Neural cell (in vitro differentiated cells): ENCODE results near the gene GAB2.

Experiments used
- CTCF ChIP-seq: fragments of 450-650 bp; IDR thresholded peaks from 2 replicates; pipeline ENCODE4 v1.5.1; 2014; ENCODE audit warnings: antibody characterized with exemption, mild to moderate bottlenecking, moderate library complexity; ENCODE audit not compliant: poor library complexity, severe bottlenecking
- POLR2AphosphoS5 ChIP-seq: IDR thresholded peaks from 2 replicates; pipeline ENCODE4 v1.6.1; 2012
- RAD21 ChIP-seq: fragments of 450-650 bp; conservative IDR thresholded peaks from 2 replicates; pipeline ENCODE4 v1.6.1; 2014; ENCODE audit warnings: antibody characterized with exemption, mild to moderate bottlenecking, moderate library complexity
- REST ChIP-seq: IDR thresholded peaks from 2 replicates; pipeline ENCODE4 v1.6.1; 2012; ENCODE audit warnings: borderline replicate concordance

- no peak for TF ChIP-seq POLR2AphosphoS5
- TF ChIP-seq RAD21: no peak
- no peak for TF ChIP-seq CTCF
- no peak for TF ChIP-seq REST
Measured at GRCh38 chr11:78170874-78171549, 246.6 kb downstream of the GAB2 start.
